ENCODE measurements around the gene SPATA13.

The SPATA13 gene

GRCh38 chr13:24225062-24225461 is 64.5 kb downstream of the SPATA13 start:
- TF ChIP-seq NFIC (IDR thresholded peaks at IDR 0.05) (no peak), YY1 (IDR thresholded peaks at IDR 0.05; ENCODE audit: low read depth) (no peak), REST (IDR thresholded peaks at IDR 0.05; ENCODE audit: low read depth) (no peak), TAF1 (IDR thresholded peaks at IDR 0.05; ENCODE audit: low read depth) (no peak), CREB1 (IDR thresholded peaks at IDR 0.05; ENCODE audit: low read depth) (no peak), EGR1 (IDR thresholded peaks at IDR 0.05) (no peak), TEAD4 (IDR thresholded peaks at IDR 0.05) (no peak), CEBPB (IDR thresholded peaks at IDR 0.05) (no peak), TCF12 (IDR thresholded peaks at IDR 0.05; ENCODE audit: low read depth) (no peak), ZBTB7A (IDR thresholded peaks at IDR 0.05; ENCODE audit: low read depth) (no peak), USF1 (IDR thresholded peaks at IDR 0.05) (no peak), EP300 (IDR thresholded peaks at IDR 0.05; ENCODE audit: borderline replicate concordance) (no peak), RAD21 (IDR thresholded peaks at IDR 0.05; ENCODE audit: low read depth) (no peak), FOXM1 (IDR thresholded peaks at IDR 0.05; ENCODE audit: borderline replicate concordance, low read depth) (no peak), MAX (IDR thresholded peaks at IDR 0.05) (no peak)

GRCh38 chr13:24225930-24226329 is 65.4 kb downstream of the SPATA13 start:
- TF ChIP-seq EP300 (IDR thresholded peaks at IDR 0.05; ENCODE audit: borderline replicate concordance) (no peak), MAX (IDR thresholded peaks at IDR 0.05) (no peak), CREB1 (IDR thresholded peaks at IDR 0.05; ENCODE audit: low read depth) (no peak), TCF12 (IDR thresholded peaks at IDR 0.05; ENCODE audit: low read depth) (no peak), YY1 (IDR thresholded peaks at IDR 0.05; ENCODE audit: low read depth) (no peak), RAD21 (IDR thresholded peaks at IDR 0.05; ENCODE audit: low read depth) (no peak), ZBTB7A (IDR thresholded peaks at IDR 0.05; ENCODE audit: low read depth) (no peak), CEBPB (IDR thresholded peaks at IDR 0.05) (no peak), REST (IDR thresholded peaks at IDR 0.05; ENCODE audit: low read depth) (no peak), USF1 (IDR thresholded peaks at IDR 0.05) (no peak), TAF1 (IDR thresholded peaks at IDR 0.05; ENCODE audit: low read depth) (no peak), FOXM1 (IDR thresholded peaks at IDR 0.05; ENCODE audit: borderline replicate concordance, low read depth) (no peak), EGR1 (IDR thresholded peaks at IDR 0.05) (no peak), NFIC (IDR thresholded peaks at IDR 0.05) (no peak), TEAD4 (IDR thresholded peaks at IDR 0.05) (no peak)

GRCh38 chr13:24226762-24227161 is 66.2 kb downstream of the SPATA13 start:
- TF ChIP-seq EGR1 (IDR thresholded peaks at IDR 0.05), result no peak
- no peak for TF ChIP-seq NFIC (IDR thresholded peaks at IDR 0.05)
- TF ChIP-seq MAX (IDR thresholded peaks at IDR 0.05), result no peak
- TF ChIP-seq TAF1 (IDR thresholded peaks at IDR 0.05; ENCODE audit: low read depth), result no peak
- TF ChIP-seq REST (IDR thresholded peaks at IDR 0.05; ENCODE audit: low read depth), result no peak
- no peak for TF ChIP-seq USF1 (IDR thresholded peaks at IDR 0.05)
- TF ChIP-seq TCF12 (IDR thresholded peaks at IDR 0.05; ENCODE audit: low read depth), result no peak
- no peak for TF ChIP-seq RAD21 (IDR thresholded peaks at IDR 0.05; ENCODE audit: low read depth)
- TF ChIP-seq TEAD4 (IDR thresholded peaks at IDR 0.05), result no peak
- TF ChIP-seq FOXM1 (IDR thresholded peaks at IDR 0.05; ENCODE audit: borderline replicate concordance, low read depth), result no peak
- no peak for TF ChIP-seq CREB1 (IDR thresholded peaks at IDR 0.05; ENCODE audit: low read depth)
- TF ChIP-seq YY1 (IDR thresholded peaks at IDR 0.05; ENCODE audit: low read depth), result no peak
- no peak for TF ChIP-seq ZBTB7A (IDR thresholded peaks at IDR 0.05; ENCODE audit: low read depth)
- no peak for TF ChIP-seq CEBPB (IDR thresholded peaks at IDR 0.05)
- TF ChIP-seq EP300 (IDR thresholded peaks at IDR 0.05; ENCODE audit: borderline replicate concordance), result no peak
